22Rv1 (cell line): Measurements from ENCODE around the gene APBA2.

Experiments used
- H3K27ac ChIP-seq: fragments of 450-650 bp; 2 replicates; pipeline ENCODE4 v1.5.1; 2017
- ZFX ChIP-seq: fragments of 450-650 bp; IDR thresholded peaks from 2 replicates; pipeline ENCODE4 v1.6.1; 2017; ENCODE audit warnings: antibody characterized with exemption, borderline replicate concordance
- TF ChIP-seq, protein P1 (sequence below): fragments of 450-650 bp; IDR thresholded peaks from 2 replicates; pipeline ENCODE4 v1.5.1; 2017; ENCODE audit warnings: mild to moderate bottlenecking

APBA2 gene

DNA sequence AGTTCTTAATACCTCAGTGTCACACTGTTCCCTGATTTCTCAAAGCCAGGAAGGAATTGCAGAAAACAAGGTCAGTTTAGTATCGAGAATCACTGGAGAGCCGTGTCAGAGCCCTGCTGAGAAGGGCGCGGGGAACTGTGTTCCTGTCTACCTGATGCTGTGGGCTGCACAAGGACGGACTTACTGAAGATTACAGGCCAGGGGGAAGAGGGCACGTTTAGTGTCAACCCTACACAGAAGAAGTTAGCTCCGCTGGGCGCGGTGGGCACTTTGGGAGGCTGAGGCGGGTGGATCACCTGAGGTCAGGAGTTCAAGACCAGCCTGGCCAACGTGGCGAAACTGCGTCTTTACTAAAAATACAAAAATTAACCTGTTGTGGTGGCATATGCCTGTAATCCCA is 104.1 kb downstream of the APBA2 start:
- H3K27ac ChIP-seq = no peak overlapping the region
- TF ChIP-seq, protein P1, sequence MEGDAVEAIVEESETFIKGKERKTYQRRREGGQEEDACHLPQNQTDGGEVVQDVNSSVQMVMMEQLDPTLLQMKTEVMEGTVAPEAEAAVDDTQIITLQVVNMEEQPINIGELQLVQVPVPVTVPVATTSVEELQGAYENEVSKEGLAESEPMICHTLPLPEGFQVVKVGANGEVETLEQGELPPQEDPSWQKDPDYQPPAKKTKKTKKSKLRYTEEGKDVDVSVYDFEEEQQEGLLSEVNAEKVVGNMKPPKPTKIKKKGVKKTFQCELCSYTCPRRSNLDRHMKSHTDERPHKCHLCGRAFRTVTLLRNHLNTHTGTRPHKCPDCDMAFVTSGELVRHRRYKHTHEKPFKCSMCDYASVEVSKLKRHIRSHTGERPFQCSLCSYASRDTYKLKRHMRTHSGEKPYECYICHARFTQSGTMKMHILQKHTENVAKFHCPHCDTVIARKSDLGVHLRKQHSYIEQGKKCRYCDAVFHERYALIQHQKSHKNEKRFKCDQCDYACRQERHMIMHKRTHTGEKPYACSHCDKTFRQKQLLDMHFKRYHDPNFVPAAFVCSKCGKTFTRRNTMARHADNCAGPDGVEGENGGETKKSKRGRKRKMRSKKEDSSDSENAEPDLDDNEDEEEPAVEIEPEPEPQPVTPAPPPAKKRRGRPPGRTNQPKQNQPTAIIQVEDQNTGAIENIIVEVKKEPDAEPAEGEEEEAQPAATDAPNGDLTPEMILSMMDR = no peak
- no peak for TF ChIP-seq ZFX

DNA sequence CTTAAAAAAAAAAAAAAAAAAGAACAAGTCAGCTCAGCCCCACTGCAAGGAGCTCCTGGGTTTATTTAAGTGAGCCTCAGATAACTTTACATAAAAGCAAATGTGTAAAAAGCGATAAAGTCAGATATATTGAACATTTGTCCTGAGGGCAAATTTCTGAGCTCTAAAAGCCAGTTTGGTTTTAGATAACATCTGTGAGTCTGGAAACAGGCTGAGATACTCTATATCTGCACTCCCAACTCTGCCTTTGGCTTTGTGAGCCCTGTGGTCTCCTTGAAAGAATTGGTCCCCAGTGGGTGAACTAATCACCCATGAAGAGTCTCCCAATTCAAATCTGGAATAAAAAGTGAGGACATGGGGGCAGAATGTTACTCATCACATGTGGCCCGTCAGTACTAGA is 104.6 kb downstream of the APBA2 start:
- H3K27ac ChIP-seq = no peak overlapping the region
- TF ChIP-seq ZFX = no peak
- TF ChIP-seq, protein P1 = no peak

DNA sequence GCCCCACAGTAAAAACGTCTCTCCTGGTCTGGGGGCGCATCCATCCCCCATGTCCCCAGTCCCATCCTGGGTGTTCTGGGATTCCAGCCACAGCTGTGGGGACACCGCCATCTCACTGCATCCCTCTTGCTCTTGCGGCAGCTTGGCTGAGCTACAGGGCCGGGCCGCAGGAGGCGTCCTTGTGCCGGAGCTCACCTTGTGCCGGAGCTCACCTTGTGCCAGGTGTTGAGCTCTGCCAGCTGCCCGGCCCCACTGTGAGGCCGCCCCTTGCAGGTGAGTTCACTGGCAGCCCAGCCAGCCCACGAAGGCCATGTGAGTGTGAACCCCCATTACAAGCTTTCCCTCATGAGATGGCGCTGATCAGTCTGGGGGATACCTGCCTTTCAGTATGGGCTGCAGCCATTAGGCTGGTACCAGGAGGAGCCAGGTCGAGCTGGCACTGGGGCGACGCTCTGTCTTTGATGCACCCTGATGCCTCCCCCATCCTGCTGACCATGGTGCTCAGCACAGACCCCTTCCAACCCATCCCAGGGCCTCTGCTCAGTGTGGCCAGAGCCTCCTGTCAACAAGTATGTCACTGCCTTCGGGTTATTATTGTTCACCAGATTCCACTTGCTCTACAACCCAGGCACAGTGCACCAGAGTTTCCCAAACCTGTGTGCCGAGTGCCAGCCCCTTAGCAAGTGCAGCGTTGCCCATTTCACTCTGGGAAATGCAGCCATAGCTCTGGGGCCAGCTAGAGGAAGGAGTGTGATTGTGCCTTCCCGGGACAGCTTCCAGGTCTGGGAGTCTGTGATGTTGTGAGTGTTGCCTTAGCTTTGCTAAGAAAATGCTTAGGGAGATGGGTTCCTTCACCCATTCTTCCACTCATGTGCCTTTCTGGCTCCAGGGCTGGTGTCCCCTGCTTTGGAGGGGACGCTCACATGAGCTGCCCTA is 105.7 kb downstream of the APBA2 start:
- no peak for TF ChIP-seq ZFX
- TF ChIP-seq, protein P1 = no peak
- no peak overlapping the region for H3K27ac ChIP-seq

DNA sequence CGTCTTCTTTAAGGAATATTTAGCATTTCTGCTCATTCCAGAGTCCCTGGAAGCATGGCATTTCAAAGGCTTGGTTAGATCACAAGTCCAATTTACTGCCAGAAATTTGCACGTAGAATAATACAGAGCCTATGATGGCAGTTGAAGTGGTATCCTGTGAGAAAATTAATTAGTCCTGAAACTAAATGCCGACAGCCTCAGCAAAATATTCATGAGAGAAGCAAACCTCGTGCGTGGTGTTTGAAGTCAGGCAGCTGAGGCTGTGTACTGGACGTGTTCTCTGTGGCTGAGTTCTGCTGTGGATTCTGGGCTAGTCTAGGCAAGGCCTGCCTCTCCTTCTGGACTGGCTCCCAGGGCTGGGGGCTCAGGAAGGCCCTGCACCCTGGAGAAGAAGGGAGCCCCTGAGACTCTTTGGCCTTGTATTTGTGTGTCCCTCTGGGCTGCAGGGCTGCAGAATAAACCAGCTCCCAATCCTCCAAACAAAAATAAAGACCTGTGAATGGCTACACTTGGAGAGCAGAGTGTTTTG is 106.6 kb downstream of the APBA2 start:
- TF ChIP-seq, protein P1 = no peak
- TF ChIP-seq ZFX = no peak
- no peak overlapping the region for H3K27ac ChIP-seq

DNA sequence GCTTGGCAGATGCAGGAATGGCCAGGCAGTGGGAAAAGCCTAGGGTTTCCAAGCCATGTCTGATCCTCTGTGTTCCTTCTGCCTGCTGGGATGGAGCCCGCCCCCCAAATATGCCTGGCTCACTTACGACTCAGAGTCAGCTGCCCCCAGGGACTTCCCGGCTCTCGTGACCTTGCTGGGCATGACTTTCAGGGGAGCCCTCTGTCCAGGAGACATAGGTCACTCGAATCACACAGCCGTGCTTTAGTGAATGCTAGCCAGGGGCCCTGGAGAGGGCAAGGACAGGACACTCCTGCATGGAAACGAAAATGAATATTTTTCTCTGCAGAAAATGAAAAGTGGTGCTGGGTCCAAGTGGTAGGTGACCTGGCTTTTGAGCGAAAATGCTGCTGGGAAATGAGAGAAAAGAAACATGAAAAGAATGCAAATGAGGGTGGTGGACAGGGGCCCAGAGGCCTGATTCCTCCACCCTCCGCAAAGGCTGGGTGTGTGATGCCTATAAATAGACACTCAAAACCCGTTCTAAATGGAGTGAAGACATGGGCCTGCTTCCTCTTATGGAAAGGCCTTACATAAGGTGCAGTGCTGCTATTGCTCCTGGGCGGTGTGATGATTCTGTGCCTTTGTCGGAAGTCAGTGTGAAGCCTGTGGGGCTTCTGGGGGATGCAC is 107.4 kb downstream of the APBA2 start:
- H3K27ac ChIP-seq = no peak overlapping the region
- TF ChIP-seq, protein P1 = no peak
- no peak for TF ChIP-seq ZFX

DNA sequence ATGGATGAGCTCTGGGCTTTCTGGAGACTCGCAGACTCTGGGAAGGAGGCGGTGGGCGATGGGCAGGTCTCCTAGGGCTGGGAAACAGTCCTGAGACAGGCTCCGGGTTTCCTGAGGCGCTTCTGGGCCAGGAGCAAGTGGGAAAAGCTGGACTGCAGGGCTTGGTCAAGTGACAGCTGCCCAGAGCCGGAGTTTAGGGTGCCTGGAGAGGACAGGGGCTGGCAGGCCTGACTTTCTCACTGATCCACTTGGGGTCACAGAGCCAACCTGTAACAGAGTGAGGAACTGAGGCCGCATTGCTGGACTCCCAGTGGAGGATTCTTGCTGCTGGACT is 107.9 kb downstream of the APBA2 start:
- H3K27ac ChIP-seq = no peak overlapping the region
- TF ChIP-seq, protein P1 = no peak
- no peak for TF ChIP-seq ZFX
